HuH-7 (cell line): ENCODE results near the gene MLLT6.

ENCODE experiments used
- DNase-seq: peaks from one replicate; pipeline ENCODE4 v3.0.0; 2011; ENCODE audit warnings: low spot score

MLLT6 gene

DNA sequence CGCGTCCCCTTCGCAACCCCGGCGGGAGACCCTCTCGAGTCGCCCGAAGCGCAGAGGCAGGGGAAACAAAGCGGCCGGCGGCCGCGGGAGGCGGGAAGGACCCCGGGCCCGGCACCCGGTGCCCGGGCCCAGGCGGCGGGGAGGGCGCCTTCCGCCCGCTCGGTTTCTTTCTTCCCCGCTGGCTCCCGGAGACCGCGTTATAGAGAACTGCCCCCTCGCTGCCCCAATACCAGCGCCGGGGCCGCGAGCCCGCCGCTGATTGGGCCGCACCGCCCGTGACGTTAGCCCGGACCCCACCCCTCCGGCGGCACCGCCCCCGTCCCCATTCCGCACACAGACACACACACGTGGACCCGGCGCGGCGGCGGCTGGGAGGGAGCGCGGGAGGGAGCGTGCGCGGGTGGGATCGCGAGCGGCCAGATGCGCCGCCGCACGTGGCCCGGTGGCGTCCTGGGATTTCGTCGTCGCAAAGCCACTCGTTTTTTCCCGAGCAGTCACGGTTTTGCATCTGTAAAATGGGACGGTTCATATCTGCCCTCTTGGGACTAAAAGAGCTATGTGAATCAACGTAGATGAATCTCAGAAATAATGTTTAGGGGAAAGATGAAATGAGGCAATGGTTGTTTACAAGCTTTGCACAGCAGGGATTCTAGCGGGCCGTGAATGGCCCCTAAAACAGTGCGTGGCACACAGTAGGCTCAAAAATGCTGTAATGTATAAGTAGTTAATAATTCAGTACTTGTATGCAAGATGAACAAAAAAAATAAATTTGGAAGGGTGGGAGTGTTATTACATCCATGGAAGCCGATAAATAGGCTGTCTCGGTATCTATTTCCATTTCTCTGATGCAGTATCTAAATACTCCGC lies 30.1 kb upstream of the MLLT6 start, which contains the start of gene EPOP:
Gene EPOP (minus strand): TSS at position 209 of the 867 bp plus-strand sequence. CDS start 462 bp downstream, outside the sequence.
- DNase-seq = peak; percentile 90

DNA sequence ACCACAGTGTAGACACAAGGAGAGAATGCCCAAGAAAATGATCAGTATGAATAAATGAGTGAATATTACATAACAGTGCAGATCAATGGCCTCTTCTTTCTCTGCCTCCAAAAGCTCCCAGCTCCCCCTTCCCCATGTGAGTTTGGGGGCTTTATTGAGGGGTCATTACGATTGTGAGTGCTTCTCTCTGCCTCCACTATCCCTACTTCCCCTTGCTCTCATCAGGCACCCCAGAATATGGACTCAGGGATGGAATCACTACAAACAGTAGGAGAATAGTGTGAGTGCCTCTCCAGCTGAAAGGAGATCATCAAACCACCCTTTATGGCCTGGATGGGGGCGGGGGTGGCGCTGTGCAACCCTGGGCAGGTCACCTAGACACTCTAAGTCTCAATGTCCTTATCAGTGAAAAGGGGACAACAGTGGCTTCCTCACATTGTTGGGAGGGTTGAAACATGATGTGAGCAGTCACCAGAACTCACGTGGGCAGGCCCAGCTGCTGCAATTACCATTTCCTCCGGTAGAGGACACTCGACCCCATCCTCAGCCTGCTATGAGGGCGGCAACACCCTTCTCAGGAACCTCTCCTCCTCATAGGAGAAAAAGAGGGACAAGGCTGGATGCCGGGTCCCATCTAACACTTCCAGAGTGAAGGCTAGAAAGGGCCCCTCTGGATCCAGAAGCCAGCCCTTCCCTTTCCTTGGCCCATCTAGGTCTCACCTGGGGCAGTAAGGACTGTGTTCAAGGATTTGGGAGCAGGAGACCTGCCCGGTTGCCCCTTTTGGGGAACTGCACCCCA lies 28.2 kb upstream of the MLLT6 start:
- DNase-seq = peak; percentile 82

DNA sequence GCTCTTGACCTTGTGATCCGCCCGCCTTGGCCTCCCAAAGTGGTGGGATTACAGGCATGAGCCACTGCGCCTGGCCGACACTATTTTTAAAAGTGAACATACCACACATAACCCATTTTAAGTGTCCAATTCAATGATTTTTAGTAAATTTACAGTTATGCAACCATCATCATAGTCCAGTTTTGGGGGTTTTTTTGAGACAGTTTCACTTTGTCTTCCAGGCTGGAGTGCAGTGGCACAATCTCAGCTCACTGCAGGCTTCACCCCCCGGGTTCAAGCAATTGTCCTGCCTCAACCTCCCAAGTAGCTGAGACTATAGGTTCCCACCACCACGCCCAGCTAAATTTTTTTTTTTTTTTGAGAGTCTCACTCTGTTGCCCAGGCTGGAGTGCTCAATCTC lies 27.3 kb upstream of the MLLT6 start:
- no peak for DNase-seq

DNA sequence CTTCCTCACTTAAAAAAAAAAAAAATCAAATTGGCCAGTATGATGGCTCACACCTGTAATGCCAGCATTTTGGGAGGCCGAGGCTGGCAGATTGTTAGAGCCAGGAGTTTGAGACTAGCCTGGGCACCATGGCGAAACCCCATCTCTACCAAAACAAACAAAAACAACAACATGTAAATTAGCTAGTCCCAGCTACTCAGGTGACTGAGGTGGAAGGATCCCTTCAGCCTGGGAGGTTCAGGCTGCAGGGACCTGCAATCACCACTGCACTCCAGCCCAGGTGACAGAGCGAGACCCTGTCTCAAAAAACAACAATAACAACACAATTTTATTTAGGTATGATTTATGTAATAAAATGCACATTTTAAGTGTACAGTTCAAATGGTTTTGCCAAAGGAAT lies 24.0 kb upstream of the MLLT6 start:
- DNase-seq = no peak

DNA sequence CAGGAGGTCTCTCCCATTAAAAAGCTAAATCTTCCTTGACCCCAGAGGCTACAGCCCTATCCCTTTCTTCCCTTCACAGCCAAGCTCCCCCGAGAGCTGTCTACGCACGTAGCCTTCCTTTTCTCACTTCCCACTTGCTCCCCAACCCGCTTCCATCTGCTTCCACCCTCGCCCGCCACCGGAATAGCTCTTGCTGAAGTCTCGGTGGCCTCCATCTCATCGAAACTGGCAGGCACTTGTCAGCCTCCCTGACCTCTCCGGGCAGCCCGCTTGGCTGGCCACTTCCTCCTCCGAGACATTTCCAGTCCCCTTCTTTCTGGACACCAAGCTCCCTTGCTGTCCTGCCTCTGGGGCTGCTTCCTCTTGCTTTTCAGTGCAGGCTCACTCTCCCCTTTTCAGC lies 19.6 kb upstream of the MLLT6 start:
- no peak for DNase-seq

DNA sequence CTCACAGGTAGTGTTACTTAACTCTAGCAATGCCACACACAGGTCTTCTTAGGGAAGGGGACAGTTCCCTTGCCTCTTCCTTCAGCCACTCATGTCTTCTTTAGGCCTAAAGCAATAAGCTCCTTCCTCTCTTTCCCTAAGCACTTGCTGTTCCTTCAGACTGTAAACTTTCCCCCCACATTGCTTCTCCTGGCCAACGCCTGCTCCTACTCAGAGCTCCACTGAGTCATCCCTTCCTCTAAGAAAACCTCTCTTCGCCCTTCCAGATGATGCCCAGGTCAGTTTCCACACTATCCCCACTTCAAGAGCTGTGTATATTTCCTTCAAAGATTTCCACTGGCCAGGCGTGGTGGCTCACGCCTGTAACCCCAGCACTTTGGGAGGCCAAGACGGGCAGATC lies 17.8 kb upstream of the MLLT6 start:
- DNase-seq = no peak

DNA sequence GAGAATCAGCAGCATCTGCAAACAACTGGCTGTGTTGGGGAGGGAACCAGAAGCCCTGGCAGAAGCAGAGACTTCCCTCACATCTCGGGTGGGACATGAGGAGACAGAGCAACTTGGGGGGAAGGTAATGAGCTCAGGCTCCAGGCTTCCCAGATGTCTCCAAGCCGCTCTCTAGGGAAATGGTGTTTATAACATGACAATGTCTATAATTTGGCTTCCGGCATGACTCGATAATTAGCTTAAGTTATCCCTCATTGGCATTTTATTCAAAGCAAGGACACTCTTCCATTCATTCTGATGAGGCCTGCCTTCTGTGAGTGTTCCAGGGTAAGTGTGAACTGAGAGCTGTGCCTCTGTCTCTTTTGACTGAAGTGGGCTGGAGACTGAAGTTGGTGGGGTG lies 14.7 kb upstream of the MLLT6 start:
- no peak for DNase-seq

DNA sequence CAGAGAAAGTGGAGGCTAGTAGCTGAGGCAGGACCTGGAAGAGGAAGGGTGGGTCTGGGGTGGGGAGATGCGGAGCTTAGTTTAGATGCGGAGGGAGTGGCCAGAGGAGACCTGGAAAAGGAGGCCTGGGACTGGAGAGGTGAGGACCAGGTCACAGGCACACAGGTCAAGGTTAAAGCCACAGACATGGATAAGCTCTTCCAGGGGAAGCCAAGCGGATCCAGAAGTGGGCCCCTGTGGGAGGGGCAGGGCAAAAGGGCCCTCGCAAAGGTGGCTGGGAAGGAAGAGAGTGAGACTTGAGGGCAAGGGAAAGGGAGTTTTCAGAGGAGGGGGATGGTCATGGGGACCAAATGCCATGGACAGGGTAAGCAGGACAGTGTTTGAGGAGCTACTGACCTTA lies 13.9 kb upstream of the MLLT6 start:
- DNase-seq = no peak

DNA sequence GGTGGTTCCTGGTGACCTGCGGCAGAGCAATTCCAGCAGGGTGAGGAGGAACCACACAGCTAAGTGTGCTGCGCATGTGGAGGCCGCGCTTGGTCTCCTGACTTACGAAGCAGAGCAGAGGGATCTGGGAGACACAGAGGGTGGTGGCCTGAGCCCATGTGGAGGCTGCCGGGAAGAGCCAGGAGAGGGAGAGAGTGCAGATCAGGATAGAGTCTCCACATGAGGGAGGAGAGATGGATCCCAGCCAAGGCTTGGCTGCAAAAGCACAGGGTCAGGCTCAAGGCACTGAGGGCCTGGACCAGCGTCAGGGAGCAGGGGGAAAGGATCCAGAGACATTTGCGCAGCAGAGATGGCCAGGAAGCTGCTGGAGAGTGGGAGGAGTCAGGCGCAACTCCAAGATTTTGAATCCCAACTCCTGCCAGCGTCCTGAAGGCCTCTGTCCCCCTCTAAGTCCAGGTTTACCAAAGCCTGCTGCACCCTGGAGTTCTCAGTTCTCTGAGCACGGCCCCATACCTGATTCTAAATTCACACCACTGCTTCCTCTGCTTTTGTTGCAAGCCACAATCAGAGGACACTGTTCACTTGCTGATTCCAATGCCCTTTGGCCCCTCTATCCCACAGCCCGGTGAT lies 11.3 kb upstream of the MLLT6 start:
- DNase-seq = no peak

DNA sequence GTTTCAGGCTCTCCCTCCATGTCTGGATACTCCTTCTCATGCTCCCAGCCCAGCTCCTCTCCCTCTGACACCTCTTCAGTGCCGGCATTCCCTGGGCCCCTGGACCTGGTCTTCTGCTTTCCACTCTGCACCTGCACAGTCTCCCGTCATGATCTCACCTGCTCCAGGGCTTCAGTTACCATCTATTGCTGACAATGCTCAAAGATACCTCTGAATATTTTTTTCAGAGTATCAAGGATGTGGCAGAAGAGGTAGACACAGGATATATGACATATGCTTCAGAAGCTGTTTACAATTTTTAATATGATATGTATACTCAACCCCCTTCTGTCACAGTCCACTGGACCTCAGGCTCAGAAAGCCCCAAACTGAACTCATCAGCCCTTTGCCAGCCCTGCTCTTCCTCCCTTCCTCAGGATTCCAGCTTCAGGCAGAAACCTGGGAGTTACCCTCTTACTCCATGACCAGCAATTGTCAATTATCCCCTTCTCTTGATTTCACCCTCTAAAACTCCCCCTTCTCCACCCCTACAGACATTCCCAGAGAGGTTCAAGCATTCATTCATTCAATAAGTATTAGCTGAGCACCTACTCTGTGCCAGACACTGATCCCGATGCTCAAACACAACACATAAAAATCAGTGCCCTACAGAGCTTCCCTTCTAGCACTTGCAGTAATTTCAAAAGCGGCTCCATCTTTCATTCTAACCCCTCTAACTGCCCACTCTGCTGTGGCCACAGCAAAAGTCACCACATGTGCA lies 7.8 kb upstream of the MLLT6 start:
- DNase-seq = no peak

DNA sequence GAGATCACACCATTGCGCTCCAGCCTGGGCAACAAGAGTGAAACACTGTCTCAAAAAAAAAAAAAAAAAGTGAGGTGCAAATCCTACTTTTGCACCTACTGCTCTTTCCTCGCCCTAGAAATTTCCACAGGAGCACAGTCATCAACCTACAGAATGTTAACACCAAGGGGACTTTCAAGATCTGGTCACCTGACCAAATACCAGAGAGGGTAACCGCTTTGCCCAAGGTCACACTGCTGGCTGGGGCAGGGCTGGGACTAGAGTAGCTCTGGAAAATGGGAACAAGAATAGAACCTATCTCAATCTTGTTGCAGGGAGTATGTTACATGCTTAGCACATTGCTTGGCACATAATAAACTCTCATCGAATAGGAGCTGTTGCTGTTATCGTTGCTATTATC lies 6.3 kb upstream of the MLLT6 start:
- no peak for DNase-seq

DNA sequence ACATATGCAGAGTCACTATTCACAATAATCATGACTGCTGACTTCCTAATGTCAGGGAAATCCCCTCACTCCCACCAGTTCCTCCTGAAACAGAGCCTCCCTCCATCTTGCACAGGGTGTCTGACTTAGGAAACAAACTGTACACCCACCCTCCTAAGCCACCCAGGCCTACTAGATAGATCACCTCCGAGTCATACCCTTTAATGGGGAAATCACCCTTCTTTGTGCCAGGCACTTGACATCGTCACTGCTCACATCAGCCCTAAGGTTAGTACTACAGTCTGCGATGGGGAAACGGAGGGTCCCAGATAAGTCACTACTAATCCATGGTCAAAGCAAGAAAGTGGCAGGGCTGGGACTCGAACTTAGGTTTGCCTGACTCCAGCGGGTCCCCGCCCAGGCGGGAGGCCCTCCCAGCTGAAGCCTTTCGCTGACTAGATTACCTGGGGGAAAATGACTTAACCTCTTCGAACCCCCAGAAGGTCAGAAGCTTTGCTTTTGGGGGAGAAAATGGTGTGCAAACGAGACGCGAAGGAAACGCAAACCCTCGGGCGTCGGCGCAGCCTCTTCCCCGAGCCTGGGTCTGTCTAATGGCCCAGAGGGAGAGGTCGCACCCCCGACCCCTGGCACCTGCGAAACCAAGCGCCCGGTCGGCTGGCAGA lies 3.4 kb upstream of the MLLT6 start:
- no peak for DNase-seq

DNA sequence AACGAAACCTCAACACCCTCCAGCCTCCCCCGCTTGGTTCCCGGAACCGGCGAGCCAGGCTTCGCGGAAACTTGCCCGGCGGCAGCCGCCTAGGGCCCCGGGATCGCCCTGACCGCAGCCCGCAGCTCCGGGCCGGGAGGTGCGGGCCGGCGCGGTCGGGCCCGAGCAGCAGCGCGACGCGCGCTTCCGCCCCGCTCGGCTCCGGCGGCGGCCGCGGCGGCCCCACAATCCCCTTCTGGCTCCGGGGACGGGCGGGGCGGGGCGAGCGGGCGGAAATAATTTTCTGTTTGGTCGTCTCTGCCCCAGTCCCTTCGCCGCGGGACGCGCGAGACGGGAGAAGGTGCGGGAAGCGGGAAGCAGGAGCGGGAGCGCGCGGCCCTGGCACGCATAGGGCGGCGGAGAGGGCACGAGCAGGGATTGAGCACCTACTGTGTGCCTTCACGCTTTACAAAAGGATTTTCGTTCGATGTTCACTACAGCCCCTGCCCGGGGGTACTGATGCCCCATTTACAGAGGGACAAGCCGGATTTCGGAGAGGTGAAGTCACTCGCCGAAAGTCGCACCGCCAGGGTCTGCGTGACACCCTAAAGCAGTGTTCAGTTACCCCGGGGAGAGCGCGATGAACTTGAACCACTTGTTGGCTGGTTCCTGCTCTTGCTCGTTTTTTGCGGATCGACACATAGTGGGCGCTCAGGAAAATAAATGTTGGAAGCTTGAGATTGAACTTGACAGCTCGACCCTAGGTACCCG lies 2.7 kb upstream of the MLLT6 start:
- DNase-seq = peak; percentile 79

DNA sequence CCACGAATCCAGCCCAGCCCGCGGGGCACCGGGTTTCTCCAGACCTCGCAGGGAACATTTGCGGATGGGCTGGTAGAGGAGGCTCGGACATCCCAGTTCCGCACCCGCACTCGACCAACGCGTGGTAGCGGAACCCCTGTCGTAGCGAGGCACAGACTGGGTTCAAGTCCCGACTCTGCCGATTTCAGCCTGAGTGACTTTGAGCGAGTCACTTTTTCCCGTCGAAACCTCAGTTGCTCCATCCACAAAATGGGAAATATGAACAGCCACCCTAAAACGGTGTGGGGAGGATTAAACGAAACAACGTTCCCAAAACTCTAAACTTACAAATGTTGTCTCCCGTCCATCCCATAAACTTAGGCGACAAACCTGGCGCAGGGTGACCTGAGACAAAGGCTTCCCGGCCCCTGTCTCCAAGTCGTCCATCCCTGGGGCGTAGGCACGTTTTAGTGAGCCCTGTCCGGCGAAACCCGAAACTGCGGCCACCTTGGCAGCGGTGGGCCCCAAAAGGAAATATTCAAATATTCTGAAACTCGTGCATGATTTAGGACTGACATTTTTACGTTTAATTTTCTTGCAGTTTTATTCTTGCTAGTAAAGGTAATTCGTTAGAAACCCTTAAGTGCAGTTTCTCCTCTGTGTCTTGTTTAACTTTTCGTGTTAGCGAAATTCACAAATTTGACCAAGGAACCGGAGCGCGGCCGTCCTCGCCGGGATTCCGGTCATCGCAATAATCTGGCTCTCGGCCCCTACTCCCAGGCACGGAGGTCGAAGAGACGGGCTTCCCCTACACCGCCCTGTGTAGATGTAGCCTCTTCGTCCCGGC lies 1.9 kb upstream of the MLLT6 start:
- DNase-seq = no peak

DNA sequence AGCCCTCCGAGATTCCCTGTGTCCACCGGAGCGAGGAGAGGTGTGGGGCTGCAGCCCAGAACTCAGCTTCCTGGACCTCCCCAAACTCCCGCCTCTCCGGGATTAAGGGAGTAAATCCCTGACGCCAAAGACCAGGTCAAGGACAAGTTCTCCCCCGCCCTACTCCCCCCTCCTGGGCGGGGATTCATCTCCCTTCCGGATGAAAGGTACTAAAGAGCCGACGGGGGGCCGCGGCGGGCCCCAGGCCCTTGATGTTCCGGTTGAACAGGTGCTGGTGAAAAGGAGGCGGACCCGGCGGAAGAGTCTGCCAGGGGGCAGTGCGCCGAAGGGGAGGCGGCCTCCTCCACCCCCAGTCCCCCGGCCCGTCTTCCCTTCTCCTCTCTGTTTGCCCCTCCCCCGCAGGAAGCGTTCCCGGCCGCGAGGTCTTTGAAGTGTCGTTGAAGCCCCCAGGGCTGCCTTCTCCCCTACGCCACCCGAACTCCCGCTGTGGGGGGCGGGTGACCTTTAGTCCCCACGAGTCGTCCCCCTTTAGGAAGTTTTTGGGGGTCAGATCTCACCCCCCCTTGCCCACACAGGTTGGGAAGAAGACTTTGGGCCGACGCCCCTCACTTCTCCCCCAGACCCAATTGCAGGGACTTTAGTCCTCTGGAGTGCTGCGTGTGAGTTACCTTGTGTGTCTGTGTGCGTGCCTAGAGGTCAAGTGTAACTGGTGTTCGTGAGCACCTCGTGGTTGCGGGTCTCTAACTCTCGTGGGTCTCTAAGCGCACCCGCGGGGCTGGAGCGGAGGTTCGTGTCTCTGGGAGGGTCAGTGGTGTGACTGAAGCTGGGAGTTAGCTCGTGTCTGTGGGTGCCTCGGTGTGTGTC lies 1.1 kb upstream of the MLLT6 start:
- DNase-seq = peak; percentile 91

DNA sequence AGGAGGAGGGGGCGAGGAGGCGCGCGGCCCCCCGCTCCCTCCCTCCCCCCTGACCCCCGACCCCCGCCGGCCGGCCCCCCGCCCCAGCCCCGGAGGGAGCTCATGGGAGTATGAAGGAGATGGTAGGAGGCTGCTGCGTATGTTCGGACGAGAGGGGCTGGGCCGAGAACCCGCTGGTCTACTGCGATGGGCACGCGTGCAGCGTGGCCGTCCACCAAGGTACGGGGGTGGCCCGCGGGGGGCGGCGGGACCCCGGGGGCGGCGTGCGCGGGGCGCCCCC lies 390 bp downstream of the MLLT6 start:
- DNase-seq = no peak

DNA sequence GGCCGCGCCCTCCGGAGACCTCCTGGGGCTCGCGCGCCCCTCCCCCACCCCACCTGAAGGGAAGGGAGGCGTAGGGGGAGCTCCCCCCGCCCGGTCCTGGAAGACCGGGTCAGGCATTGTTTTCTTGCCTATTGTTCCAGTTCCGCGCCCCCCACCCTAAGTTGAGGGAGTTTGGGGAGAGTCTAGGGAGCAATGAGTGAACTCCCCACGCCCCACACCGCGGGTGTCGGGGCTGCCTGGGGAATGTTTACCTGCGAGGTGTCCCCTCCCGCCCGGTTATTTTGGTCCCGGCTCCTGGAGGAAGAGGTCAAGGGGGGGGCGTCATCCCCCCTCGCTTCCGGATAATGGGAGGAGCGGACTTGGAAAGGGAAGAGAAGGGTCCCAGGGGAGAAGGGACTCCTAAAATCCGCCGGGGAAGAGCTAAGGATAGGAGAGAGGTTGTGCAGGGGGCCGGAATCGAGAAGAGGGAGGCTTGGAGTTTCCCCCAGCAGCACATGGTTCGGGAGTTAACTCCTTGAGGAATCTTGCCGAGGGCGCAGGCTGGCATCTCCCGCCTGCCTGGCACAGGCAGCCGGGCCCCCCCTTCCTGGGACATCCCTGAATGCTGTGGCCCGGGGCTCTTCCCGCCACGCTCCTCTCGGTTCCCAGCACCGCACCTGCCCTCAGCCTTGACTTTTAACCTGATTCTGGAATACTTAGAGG lies 881 bp downstream of the MLLT6 start:
- peak; percentile 44 for DNase-seq

DNA sequence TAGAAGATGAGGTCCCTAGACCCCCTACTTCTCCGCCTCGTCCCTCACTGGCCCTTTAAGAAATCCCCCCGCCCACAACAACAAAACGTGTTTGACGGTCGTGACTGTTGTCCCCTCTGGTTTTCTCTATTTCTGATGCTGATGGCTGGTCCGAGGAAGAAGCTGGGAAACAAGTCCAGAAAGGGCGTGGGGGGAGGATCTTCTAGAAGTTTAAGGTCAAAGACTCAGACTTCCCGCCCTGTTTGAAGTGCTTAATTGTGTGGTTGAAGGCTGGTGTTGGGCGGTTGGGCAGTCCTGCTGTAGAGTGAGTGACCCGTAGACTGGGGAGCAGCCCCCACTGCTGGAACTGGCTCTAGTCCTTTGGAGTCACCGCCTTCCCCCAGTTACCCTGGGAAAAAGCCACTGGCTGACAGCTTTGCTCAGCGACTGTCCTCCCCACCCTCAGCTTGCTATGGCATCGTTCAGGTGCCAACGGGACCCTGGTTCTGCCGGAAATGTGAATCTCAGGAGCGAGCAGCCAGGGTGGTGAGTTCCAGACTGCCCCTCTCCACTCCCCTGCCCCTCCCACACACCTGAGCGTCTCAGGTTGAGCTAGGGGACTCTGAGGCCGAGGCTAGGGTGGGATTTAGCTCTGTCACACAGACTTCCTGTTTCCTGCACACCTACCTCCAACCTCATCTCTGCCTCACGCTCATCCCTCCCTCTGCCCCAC lies 1.6 kb downstream of the MLLT6 start:
- no peak for DNase-seq
